ENCODE data around the gene SLC25A34.

SLC25A34 gene

GRCh38 chr1:15714406-15715136 lies 21.5 kb upstream of the SLC25A34 start:
- DNase-seq (ENCODE audit: low read depth): no peak

- no peak for DNase-seq (ENCODE audit: low read depth)
These were observed 18.5 kb upstream of the SLC25A34 start for GRCh38 chr1:15717418-15718125.

GRCh38 chr1:15718199-15718601 lies 17.9 kb upstream of the SLC25A34 start:
- DNase-seq (ENCODE audit: low read depth): no peak

GRCh38 chr1:15719381-15720120 lies 16.5 kb upstream of the SLC25A34 start:
- no peak for DNase-seq (ENCODE audit: low read depth)

GRCh38 chr1:15720861-15721260 lies 15.2 kb upstream of the SLC25A34 start:
- no peak for DNase-seq (ENCODE audit: low read depth)

- no peak for DNase-seq (ENCODE audit: low read depth)
These were observed 13.6 kb upstream of the SLC25A34 start for GRCh38 chr1:15722411-15722810.

GRCh38 chr1:15722836-15723532 lies 13.1 kb upstream of the SLC25A34 start:
- DNase-seq (ENCODE audit: low read depth): no peak

GRCh38 chr1:15723631-15724246 lies 12.3 kb upstream of the SLC25A34 start:
- no peak for DNase-seq (ENCODE audit: low read depth)

GRCh38 chr1:15724949-15725880 lies 10.8 kb upstream of the SLC25A34 start:
- DNase-seq (ENCODE audit: low read depth): no peak

- DNase-seq (ENCODE audit: low read depth): no peak
These were observed 9.6 kb upstream of the SLC25A34 start for GRCh38 chr1:15726508-15726907.

- no peak for DNase-seq (ENCODE audit: low read depth)
These were observed 9.0 kb upstream of the SLC25A34 start for GRCh38 chr1:15727021-15727420.

GRCh38 chr1:15727424-15727823 lies 8.6 kb upstream of the SLC25A34 start:
- DNase-seq (ENCODE audit: low read depth): no peak

GRCh38 chr1:15727866-15728534 lies 8.1 kb upstream of the SLC25A34 start:
- no peak for DNase-seq (ENCODE audit: low read depth)

GRCh38 chr1:15728937-15729657 lies 7.0 kb upstream of the SLC25A34 start:
- DNase-seq (ENCODE audit: low read depth): no peak

GRCh38 chr1:15730423-15730822 lies 5.6 kb upstream of the SLC25A34 start:
- no peak for DNase-seq (ENCODE audit: low read depth)

- no peak for DNase-seq (ENCODE audit: low read depth)
These were observed 5.1 kb upstream of the SLC25A34 start for GRCh38 chr1:15730936-15731335.

- DNase-seq (ENCODE audit: low read depth): no peak
These were observed 4.0 kb upstream of the SLC25A34 start for GRCh38 chr1:15731735-15732685.

- DNase-seq (ENCODE audit: low read depth): no peak
These were observed 3.4 kb upstream of the SLC25A34 start for GRCh38 chr1:15732686-15733081.
